GM18909 (cell line): Measurements from ENCODE around the gene RPTOR.
"Not testable (repeated sequence)": the region's sequence is repeated elsewhere in the genome, so short reads cannot be mapped to it uniquely, and the experiment has no call there.

Source experiments
- ATAC-seq: cut with Tn5 transposase; IDR thresholded peaks from one replicate; pipeline ENCODE4 v1.9.1; 2021; ENCODE audit warnings: mild to moderate bottlenecking; ENCODE audit not compliant: unreplicated experiment, poor library complexity

The RPTOR gene

GRCh38 chr17:80679816-80680215, 135.2 kb downstream of the RPTOR start:
- ATAC-seq = no peak

- ATAC-seq = no peak
Observed at GRCh38 chr17:80681215-80681614, 136.6 kb downstream of the RPTOR start.

GRCh38 chr17:80682372-80682771, 137.7 kb downstream of the RPTOR start:
- ATAC-seq = no peak

- no peak for ATAC-seq
Observed at GRCh38 chr17:80683625-80684104, 139.0 kb downstream of the RPTOR start.

- no peak for ATAC-seq
Observed at GRCh38 chr17:80687839-80688238, 143.2 kb downstream of the RPTOR start.

GRCh38 chr17:80689129-80689619, 144.5 kb downstream of the RPTOR start:
- ATAC-seq = no peak

- no peak for ATAC-seq
Observed at GRCh38 chr17:80691784-80692183, 147.1 kb downstream of the RPTOR start.

GRCh38 chr17:80692931-80693467, 148.4 kb downstream of the RPTOR start:
- no peak for ATAC-seq

GRCh38 chr17:80693511-80693910, 148.9 kb downstream of the RPTOR start:
- ATAC-seq = no peak

GRCh38 chr17:80694085-80694991, 149.7 kb downstream of the RPTOR start:
- ATAC-seq = no peak

GRCh38 chr17:80694992-80695912, 150.6 kb downstream of the RPTOR start:
- no peak for ATAC-seq

GRCh38 chr17:80695979-80696378, 151.3 kb downstream of the RPTOR start:
- no peak for ATAC-seq

- ATAC-seq = no peak
Observed at GRCh38 chr17:80696456-80696855, 151.8 kb downstream of the RPTOR start.

- no peak for ATAC-seq
Observed at GRCh38 chr17:80696964-80697363, 152.3 kb downstream of the RPTOR start.

GRCh38 chr17:80698297-80698696, 153.7 kb downstream of the RPTOR start:
- no peak for ATAC-seq

GRCh38 chr17:80699205-80699604, 154.6 kb downstream of the RPTOR start:
- ATAC-seq = not testable (repeated sequence)

GRCh38 chr17:80701730-80702129, 157.1 kb downstream of the RPTOR start:
- no peak for ATAC-seq

GRCh38 chr17:80702315-80703141, 157.9 kb downstream of the RPTOR start:
- ATAC-seq = no peak

GRCh38 chr17:80703142-80703478, 158.5 kb downstream of the RPTOR start:
- ATAC-seq = no peak

- no peak for ATAC-seq
Observed at GRCh38 chr17:80704381-80704819, 159.8 kb downstream of the RPTOR start.
